Panc1 (cell line): ENCODE measurements around the gene SLC22A12. TPM values are rescaled to one million over a fixed set of nuclear protein-coding genes. Genes with fewer than 3 reads are reported as not detected.

ENCODE experiments used
- ATAC-seq: fragments of 200-7000 bp; cut with Tn5 transposase; 2 replicates; pipeline ENCODE4 v1.9.1; 2020; ENCODE audit warnings: mild to moderate bottlenecking, moderate library complexity
- BruUV-seq: library from RNA; stranded (reverse); fragments of 400-500 nt; replicated peaks from 2 replicates; lab custom pipeline; 2021; lab: Mats Ljungman, UMichigan
- CTCF ChIA-PET: fragments of 300-600 bp; sonication (Branson Sonifier 250); formaldehyde crosslinking; loops from one replicate; lab custom pipeline; 2022; ENCODE audit warnings: antibody characterized with exemption; lab: Charles Lee
- POLR2A ChIA-PET: fragments of 300-600 bp; sonication (Branson Sonifier 250); formaldehyde crosslinking; loops from one replicate; lab custom pipeline; 2022; ENCODE audit warnings: antibody characterized with exemption; lab: Charles Lee
- DNase-seq: peaks from one replicate; pipeline ENCODE4 v3.0.0-alpha.2; 2010; ENCODE audit warnings: low read depth, low spot score
- H3K27ac ChIP-seq: 2 replicates; pipeline ENCODE4 v1.5.1; 2011; ENCODE audit warnings: mild to moderate bottlenecking, low read length, inconsistent platforms
- H3K27me3 ChIP-seq: fragments of 200-500 bp; sonication (Bioruptor generic); 2 replicates; pipeline ENCODE4 v1.6.0; 2014; ENCODE audit warnings: low read length, inconsistent platforms; ENCODE audit not compliant: control insufficient read depth, insufficient read depth
- H3K36me3 ChIP-seq: fragments of 200-500 bp; sonication (Bioruptor generic); 2 replicates; pipeline ENCODE4 v1.5.1; 2014; ENCODE audit warnings: inconsistent platforms, mild to moderate bottlenecking, low read length, moderate library complexity; ENCODE audit not compliant: control insufficient read depth, insufficient read depth
- H3K4me1 ChIP-seq: 2 replicates; pipeline ENCODE4 v1.5.1; 2011; ENCODE audit warnings: inconsistent platforms, mild to moderate bottlenecking, low read length, moderate library complexity; ENCODE audit not compliant: control insufficient read depth, insufficient read depth
- H3K4me3 ChIP-seq, 2 experiments: 2 replicates each; pipeline ENCODE4 v1.5.1; 2011 to 2012; ENCODE audit warnings: low read depth in 2 of 2, low read length in 2 of 2, mild to moderate bottlenecking in 2 of 2, inconsistent platforms in 1 of 2, moderate library complexity in 1 of 2
- H3K9me3 ChIP-seq: fragments of 200-500 bp; sonication (Bioruptor generic); 2 replicates; pipeline ENCODE4 v1.5.1; 2014; ENCODE audit warnings: low read depth, mild to moderate bottlenecking, inconsistent platforms, low read length, moderate library complexity; ENCODE audit not compliant: control insufficient read depth, insufficient read depth
- POLR2AphosphoS5 ChIP-seq: IDR thresholded peaks from 2 replicates; pipeline ENCODE4 v1.6.1; 2012; ENCODE audit warnings: mild to moderate bottlenecking, low read depth, low read length, moderate library complexity
- SIN3A ChIP-seq: IDR thresholded peaks from 2 replicates; pipeline ENCODE4 v1.6.1; 2012; ENCODE audit warnings: low read depth, mild to moderate bottlenecking, low read length, moderate library complexity, borderline replicate concordance; ENCODE audit not compliant: insufficient read depth
- TCF7L2 ChIP-seq: IDR thresholded peaks from 2 replicates; pipeline ENCODE4 v1.6.1; 2011; ENCODE audit warnings: mild to moderate bottlenecking, low read depth, low read length, inconsistent platforms
- in situ Hi-C: cut with HindIII; loops from 2 replicates; pipeline ENCODE4 v1.10.0; 2016; ENCODE audit warnings: low sequenced_read_pairs, low pct_unique_long_range_greater_than_20kb
- intact Hi-C: fragments of 100-400 bp; cut with micrococcal nuclease; formaldehyde crosslinking; loops from one replicate; pipeline ENCODE4 v1.10.0; 2022; ENCODE audit not compliant: unreplicated experiment
- total RNA-seq: library from RNA; stranded (reverse); gene quantifications from one replicate; pipeline ENCODE4 v1.2.1, GENCODE V29; 2021; ENCODE audit not compliant: unreplicated experiment
- TF ChIP-seq, protein P1 (sequence below): fragments of 450-650 bp; IDR thresholded peaks from 2 replicates; pipeline ENCODE4 v1.5.1; 2017; ENCODE audit warnings: mild to moderate bottlenecking
- TF ChIP-seq, protein P2 (sequence below), 2 experiments: IDR thresholded peaks; 2 replicates each; pipeline ENCODE4 v1.6.1; 2011 to 2012; ENCODE audit warnings: low read depth in 2 of 2, control low read depth in 1 of 2, low read length in 1 of 2, mild to moderate bottlenecking in 1 of 2, moderate library complexity in 1 of 2; ENCODE audit not compliant: insufficient read depth in 1 of 2

SLC22A12 gene
- total RNA-seq, 1 experiment from 2014 or later, result not detected

DNA sequence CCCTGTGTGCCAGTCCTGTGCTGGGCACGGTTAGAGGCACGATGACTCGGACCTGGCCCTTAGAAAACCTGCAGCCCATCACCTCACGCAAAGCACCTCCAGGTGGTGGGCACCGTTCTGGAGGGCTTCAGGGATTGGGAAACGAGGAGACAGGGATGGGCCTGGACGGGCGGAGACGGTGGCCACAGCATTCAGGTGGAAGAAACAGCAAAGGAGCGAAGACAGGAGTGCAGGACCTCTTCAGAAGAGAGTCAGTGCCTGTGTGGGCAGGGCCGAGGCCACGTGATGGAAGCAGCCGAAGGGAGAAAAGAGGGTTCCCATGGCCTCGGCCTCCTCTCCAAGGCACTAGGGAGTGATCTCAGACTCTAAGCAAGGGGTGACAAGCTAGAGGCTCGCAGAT lies 8.1 kb upstream of the SLC22A12 start:
- no peak for ATAC-seq
- intact Hi-C loops, result no loop called here
- ChIA-PET CTCF (interaction anchor here (1.0 kb wide), 1 partner anchor 16 kb away, joined by 4 read pairs; no protein-coding TSS in a partner anchor), POLR2A (no interaction called here)
- TF ChIP-seq, protein P1, sequence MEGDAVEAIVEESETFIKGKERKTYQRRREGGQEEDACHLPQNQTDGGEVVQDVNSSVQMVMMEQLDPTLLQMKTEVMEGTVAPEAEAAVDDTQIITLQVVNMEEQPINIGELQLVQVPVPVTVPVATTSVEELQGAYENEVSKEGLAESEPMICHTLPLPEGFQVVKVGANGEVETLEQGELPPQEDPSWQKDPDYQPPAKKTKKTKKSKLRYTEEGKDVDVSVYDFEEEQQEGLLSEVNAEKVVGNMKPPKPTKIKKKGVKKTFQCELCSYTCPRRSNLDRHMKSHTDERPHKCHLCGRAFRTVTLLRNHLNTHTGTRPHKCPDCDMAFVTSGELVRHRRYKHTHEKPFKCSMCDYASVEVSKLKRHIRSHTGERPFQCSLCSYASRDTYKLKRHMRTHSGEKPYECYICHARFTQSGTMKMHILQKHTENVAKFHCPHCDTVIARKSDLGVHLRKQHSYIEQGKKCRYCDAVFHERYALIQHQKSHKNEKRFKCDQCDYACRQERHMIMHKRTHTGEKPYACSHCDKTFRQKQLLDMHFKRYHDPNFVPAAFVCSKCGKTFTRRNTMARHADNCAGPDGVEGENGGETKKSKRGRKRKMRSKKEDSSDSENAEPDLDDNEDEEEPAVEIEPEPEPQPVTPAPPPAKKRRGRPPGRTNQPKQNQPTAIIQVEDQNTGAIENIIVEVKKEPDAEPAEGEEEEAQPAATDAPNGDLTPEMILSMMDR, result no peak
- TF ChIP-seq TCF7L2 (no peak), SIN3A (no peak), POLR2AphosphoS5 (no peak)
- TF ChIP-seq, protein P2, sequence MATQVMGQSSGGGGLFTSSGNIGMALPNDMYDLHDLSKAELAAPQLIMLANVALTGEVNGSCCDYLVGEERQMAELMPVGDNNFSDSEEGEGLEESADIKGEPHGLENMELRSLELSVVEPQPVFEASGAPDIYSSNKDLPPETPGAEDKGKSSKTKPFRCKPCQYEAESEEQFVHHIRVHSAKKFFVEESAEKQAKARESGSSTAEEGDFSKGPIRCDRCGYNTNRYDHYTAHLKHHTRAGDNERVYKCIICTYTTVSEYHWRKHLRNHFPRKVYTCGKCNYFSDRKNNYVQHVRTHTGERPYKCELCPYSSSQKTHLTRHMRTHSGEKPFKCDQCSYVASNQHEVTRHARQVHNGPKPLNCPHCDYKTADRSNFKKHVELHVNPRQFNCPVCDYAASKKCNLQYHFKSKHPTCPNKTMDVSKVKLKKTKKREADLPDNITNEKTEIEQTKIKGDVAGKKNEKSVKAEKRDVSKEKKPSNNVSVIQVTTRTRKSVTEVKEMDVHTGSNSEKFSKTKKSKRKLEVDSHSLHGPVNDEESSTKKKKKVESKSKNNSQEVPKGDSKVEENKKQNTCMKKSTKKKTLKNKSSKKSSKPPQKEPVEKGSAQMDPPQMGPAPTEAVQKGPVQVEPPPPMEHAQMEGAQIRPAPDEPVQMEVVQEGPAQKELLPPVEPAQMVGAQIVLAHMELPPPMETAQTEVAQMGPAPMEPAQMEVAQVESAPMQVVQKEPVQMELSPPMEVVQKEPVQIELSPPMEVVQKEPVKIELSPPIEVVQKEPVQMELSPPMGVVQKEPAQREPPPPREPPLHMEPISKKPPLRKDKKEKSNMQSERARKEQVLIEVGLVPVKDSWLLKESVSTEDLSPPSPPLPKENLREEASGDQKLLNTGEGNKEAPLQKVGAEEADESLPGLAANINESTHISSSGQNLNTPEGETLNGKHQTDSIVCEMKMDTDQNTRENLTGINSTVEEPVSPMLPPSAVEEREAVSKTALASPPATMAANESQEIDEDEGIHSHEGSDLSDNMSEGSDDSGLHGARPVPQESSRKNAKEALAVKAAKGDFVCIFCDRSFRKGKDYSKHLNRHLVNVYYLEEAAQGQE (IDR thresholded peaks at IDR 0.05; ENCODE audit: insufficient read depth in 1 of 2, low read depth in 2 of 2, low read length in 1 of 2), result no peak
- in situ Hi-C loops, result no loop called here
- no peak for DNase-seq
- Histone ChIP-seq H3K9me3 (peaks cover 2% of the 10 kb centered on the region; the same call in 1 of the 2 replicates), H3K4me3 (no peak overlapping the region), H3K27me3 (no peaks in the 10 kb centered on the region), H3K27ac (no peak overlapping the region), H3K4me1 (no peaks in the 10 kb centered on the region), H3K36me3 (no peaks in the 10 kb centered on the region)
- no TSS peak for BruUV-seq

DNA sequence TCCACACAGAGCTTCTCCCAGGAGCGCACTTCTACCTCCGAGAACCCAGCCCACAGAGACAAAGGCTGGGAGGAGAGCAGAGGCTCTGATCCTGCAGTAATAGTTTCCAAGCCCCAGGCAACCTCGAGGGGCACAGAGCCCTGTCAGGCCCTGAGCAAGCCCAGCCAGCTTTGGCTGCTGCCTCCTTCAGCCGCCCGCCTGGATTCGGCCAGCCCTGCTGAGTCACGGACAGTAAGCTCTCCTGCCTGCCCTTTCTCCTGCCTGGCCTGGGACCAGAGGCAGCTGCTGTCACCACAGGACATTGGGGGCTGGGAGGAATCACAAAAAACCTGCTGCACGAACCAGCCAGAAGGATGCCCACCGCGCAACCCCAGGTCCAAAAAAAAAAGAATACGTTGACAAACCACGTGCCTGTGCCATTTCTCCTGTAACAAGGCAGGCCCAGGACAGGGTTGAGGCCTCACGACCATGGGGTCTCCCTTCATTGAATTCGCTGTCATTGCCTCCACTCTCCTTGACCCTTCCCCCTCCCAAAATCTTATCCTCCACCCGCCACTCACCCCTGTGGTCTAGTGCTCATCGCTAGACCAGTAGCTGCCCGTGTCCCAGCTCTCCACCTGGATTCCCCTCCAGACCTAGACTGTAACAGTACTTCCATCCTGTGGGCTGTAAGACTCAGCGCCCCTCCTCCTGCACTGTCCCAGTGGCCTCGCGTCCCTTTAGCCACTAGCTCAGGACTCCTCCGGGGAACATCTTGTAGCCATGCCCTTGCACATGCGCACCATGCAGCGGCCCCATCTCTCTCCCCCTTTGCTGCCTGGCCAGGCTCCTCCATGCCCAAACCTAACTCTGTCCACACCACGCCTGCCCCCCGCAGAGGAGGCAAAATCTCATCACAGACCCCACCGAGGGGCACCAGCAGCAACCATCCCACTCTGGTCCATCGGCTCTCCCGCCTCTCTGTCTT lies 7.4 kb upstream of the SLC22A12 start:
- BruUV-seq, result no TSS peak
- DNase-seq (no peak), ATAC-seq (peak; percentile 46; the same call in 1 of the 2 replicates)
- intact Hi-C loops (no loop called here), in situ Hi-C loops (no loop called here)
- no peaks in the 10 kb centered on the region for H3K27me3 ChIP-seq
- POLR2A ChIA-PET, result no interaction called here
- TF ChIP-seq, protein P2 (IDR thresholded peaks at IDR 0.05; ENCODE audit: insufficient read depth in 1 of 2, low read depth in 2 of 2, low read length in 1 of 2), result no peak
- TF ChIP-seq POLR2AphosphoS5, result no peak
- TF ChIP-seq SIN3A, result no peak
- TF ChIP-seq, protein P1, result no peak
- TF ChIP-seq TCF7L2, result no peak
- peaks cover 8% of the 10 kb centered on the region; the same call in 1 of the 2 replicates for H3K9me3 ChIP-seq
- H3K4me1 ChIP-seq, result no peaks in the 10 kb centered on the region
- CTCF ChIA-PET, result interaction anchor here (0.6 to 1.0 kb wide), 2 partner anchors 17 to 68 kb away, joined by 3 to 4 read pairs; no protein-coding TSS in a partner anchor
- H3K27ac ChIP-seq, result no peak overlapping the region
- H3K36me3 ChIP-seq, result no peaks in the 10 kb centered on the region
- no peak overlapping the region for H3K4me3 ChIP-seq
